Effector memory CD4-positive, alpha-beta T cell (primary cell): ENCODE results near the gene RNPEPL1.
A peak's percentile ranks its signal among the peaks of the same experiment; 100 is the strongest.

ENCODE experiments used
- DNase-seq, 3 donors: peaks; one replicate each; pipeline ENCODE4 v3.0.0-alpha.2; 2020
- H3K27ac ChIP-seq: 2 replicates; pipeline ENCODE4 v1.7.0; 2013; ENCODE audit warnings: mild to moderate bottlenecking, low read length, moderate library complexity; ENCODE audit not compliant: insufficient read depth, poor library complexity, severe bottlenecking
- H3K27me3 ChIP-seq: replicated peaks from 2 replicates; pipeline ENCODE4 v1.7.0; 2013; ENCODE audit warnings: mild to moderate bottlenecking, low read length; ENCODE audit not compliant: insufficient read depth, control insufficient read depth, poor library complexity, severe bottlenecking
- H3K36me3 ChIP-seq: 2 replicates; pipeline ENCODE4 v1.7.0; 2013; ENCODE audit warnings: mild to moderate bottlenecking, low read length, moderate library complexity; ENCODE audit not compliant: control insufficient read depth, insufficient read depth
- H3K4me1 ChIP-seq: 2 replicates; pipeline ENCODE4 v1.7.0; 2013; ENCODE audit warnings: low read length, mild to moderate bottlenecking; ENCODE audit not compliant: control insufficient read depth, insufficient read depth, poor library complexity, severe bottlenecking
- H3K4me3 ChIP-seq: 2 replicates; pipeline ENCODE4 v1.7.0; 2013; ENCODE audit warnings: low read length, low read depth, mild to moderate bottlenecking; ENCODE audit not compliant: insufficient read depth, poor library complexity, severe bottlenecking
- H3K9me3 ChIP-seq: 2 replicates; pipeline ENCODE4 v1.7.0; 2013; ENCODE audit warnings: mild to moderate bottlenecking, low read length, moderate library complexity; ENCODE audit not compliant: control insufficient read depth

The RNPEPL1 gene

DNA sequence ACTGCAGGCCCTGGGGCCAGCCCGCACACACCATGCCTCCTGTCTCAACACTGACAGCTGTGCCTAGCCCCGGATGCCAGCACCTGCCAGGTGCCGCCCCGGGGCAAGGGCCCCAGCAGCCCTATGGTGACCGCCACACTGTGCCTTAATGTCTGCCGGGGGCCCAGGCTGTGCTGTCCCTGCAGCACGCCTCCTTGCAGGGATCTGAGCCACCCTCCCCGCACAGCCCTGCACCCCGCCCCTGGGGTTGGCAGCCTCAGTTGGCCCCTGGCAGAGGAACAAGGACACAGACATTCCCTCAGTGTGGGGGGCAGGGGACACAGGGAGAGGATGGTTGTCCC lies 9.8 kb downstream of the RNPEPL1 start:
- H3K4me1 ChIP-seq: peaks cover 18% of the 10 kb centered on the region
- H3K36me3 ChIP-seq: peaks cover 57% of the 10 kb centered on the region
- no peaks in the 10 kb centered on the region for H3K27me3 ChIP-seq
- no peaks in the 10 kb centered on the region for H3K9me3 ChIP-seq
- H3K4me3 ChIP-seq: no peak overlapping the region
- no peak for DNase-seq
- H3K27ac ChIP-seq: no peak overlapping the region

- DNase-seq: no peak
- no peak overlapping the region for H3K27ac ChIP-seq
- H3K27me3 ChIP-seq: no peaks in the 10 kb centered on the region
- H3K9me3 ChIP-seq: no peaks in the 10 kb centered on the region
- no peak overlapping the region for H3K4me3 ChIP-seq
- H3K4me1 ChIP-seq: peaks cover 18% of the 10 kb centered on the region
- peaks cover 53% of the 10 kb centered on the region for H3K36me3 ChIP-seq
Observed at GRCh38 chr2:240578488-240578887, 10.2 kb downstream of the RNPEPL1 start.

DNA sequence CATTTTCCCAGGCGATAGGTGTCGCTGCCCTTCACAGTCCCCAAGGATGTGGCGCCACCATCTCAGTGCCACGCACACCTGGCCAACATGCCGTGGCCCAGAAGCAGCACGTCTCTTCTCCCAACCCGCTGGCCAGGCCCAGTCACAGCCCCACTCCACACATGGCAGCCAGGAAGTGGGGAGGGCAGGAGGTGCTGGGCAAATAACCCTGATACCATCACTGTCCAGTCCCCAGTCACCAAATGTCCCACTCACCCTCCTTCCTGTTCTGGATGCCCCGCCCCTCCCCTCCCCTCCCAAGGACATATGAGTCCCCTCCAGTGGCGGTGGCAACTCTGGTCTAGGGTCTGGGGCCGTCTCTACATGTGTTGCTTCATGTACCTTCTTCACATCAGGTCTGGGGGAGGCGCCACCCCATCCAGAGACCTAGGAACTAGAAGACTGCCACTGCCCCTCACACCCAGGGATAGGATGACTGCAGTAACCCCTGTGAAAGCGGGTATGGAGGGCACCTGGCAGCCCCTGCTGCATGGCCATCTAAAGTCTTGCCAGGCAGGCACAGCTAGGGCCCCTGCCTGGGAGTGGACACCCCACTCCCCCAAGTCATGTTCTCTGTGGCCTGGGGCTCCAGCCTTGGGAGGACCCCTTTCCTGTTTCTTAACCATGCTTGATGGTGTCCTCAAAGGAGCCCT lies 10.9 kb downstream of the RNPEPL1 start:
- Histone ChIP-seq H3K27ac (peak overlapping the region; percentile 18), H3K4me3 (no peak overlapping the region), H3K9me3 (no peaks in the 10 kb centered on the region), H3K36me3 (peaks cover 46% of the 10 kb centered on the region), H3K4me1 (peaks cover 18% of the 10 kb centered on the region), H3K27me3 (no peaks in the 10 kb centered on the region)
- DNase-seq: no peak

DNA sequence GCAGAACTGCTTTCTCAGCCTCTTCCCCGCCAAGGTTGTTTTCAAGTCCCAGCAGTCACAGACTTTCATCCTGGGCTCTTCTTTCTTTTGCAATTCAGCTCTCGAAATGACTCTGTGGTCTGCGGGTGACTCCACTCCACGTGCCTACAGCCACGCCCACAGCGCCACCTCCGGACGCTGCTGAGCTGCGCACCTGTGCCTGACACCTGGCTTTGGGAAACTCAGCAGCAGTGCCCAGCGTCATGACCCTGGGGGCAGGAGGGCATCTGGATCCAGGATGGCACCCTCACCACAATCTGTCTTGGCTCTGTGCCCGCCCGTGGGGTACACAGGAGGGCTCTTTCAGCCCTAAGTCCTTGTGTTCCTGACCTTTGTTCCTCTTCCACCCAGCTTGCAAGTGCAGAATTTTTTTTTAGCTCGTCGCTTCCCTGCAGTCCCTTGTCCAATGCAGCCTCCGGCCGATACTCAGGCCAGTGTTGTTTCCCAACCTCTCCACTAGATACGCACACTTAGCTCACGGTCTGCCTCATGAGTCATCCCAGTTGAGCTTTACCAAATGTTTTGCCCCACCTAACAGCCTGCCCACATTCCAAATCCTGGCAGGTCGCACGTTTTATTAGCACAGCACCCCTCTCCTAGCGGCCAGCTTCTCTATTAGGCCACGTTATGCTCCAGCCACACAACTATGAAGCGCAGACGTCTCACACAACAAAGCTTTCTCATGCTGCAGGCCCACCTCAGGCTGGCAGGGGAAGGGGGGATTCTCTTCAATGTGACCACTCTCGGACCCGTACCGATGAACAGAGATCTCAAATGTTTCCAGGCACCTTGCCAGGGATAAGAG lies 11.7 kb downstream of the RNPEPL1 start:
- peak; percentile 71 to 75 (median 72) for DNase-seq
- Histone ChIP-seq H3K27ac (peak overlapping the region; percentile 18), H3K4me1 (peaks cover 25% of the 10 kb centered on the region), H3K27me3 (no peaks in the 10 kb centered on the region), H3K9me3 (no peaks in the 10 kb centered on the region), H3K36me3 (peaks cover 38% of the 10 kb centered on the region), H3K4me3 (no peak overlapping the region)

DNA sequence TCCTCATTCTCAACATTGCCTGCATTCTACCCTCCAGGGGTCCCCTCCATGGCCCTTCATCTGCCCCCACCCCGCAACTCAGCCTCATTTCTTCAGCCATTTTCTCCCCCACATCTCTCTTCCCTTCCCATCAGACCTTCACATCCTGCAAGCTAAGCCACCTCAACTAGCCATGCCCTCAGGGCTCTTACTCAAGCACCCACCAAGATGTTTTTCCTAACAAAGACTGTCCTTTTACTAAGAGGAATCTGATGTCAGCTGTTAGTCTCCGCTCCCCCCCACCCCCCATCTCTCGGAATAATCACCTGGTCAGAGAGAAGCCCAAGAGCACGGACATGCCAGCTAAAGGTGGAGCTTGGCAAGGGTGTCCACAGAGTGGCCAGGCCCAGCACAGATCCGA lies 13.5 kb downstream of the RNPEPL1 start:
- no peaks in the 10 kb centered on the region for H3K9me3 ChIP-seq
- H3K4me1 ChIP-seq: peaks cover 32% of the 10 kb centered on the region
- no peaks in the 10 kb centered on the region for H3K27me3 ChIP-seq
- peaks cover 20% of the 10 kb centered on the region for H3K36me3 ChIP-seq
- H3K4me3 ChIP-seq: no peak overlapping the region
- no peak for DNase-seq
- H3K27ac ChIP-seq: no peak overlapping the region

DNA sequence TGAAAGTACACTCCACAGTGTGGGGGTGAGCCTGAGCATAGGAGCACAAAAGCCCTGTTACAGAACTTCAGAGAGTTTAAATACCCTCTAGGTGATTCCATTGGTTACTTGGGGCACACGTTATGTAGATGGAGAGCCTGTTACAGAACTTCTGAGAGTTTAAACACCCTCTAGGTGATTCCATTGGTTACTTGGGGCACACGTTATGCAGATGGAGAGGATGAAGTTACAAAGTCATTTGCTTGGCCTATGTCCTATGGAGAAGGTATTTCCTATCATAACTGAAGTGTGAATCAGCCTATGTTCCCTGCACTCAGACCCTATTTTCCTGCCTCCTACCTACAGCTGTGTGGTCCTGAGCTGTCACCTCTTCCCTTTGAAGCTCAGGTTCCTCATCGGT lies 14.5 kb downstream of the RNPEPL1 start:
- Histone ChIP-seq H3K9me3 (no peaks in the 10 kb centered on the region), H3K27ac (no peak overlapping the region), H3K4me1 (peaks cover 38% of the 10 kb centered on the region), H3K27me3 (no peaks in the 10 kb centered on the region), H3K4me3 (no peak overlapping the region), H3K36me3 (peaks cover 10% of the 10 kb centered on the region)
- DNase-seq: no peak

GRCh38 chr2:240583774-240584173 lies 15.5 kb downstream of the RNPEPL1 start:
- no peak overlapping the region for H3K27ac ChIP-seq
- H3K27me3 ChIP-seq: no peaks in the 10 kb centered on the region
- DNase-seq: no peak
- H3K9me3 ChIP-seq: no peaks in the 10 kb centered on the region
- peaks cover under 1% of the 10 kb centered on the region for H3K36me3 ChIP-seq
- no peak overlapping the region for H3K4me3 ChIP-seq
- peaks cover 40% of the 10 kb centered on the region for H3K4me1 ChIP-seq

DNA sequence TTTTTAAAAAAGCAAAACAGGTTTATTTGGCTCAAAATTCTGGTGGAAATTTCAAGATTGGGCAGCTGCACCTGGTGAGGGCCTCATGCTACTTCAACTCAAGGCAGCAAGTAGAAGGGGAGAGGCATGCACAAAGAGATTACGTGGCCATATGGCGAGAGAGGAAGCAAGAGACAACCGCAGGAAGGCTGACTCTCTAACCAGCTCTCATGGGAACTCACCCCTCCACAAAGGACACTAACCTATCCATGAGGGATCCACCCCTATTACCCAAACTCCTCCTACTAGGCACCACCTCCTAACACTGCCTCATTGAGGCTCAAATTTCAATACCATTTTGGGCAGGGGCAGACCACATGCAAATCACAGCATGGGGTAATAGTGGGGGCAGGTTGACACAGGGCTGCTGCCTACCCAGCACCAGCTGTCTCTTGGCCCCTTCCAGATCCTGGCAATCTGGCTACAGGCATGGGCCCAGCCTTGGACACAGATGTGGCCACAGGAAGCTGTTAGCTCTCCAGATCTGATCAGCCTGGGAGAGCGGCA lies 16.3 kb downstream of the RNPEPL1 start:
- peaks cover 32% of the 10 kb centered on the region for H3K4me1 ChIP-seq
- H3K27ac ChIP-seq: no peak overlapping the region
- H3K9me3 ChIP-seq: no peaks in the 10 kb centered on the region
- no peaks in the 10 kb centered on the region for H3K27me3 ChIP-seq
- no peak overlapping the region for H3K4me3 ChIP-seq
- peaks cover under 1% of the 10 kb centered on the region for H3K36me3 ChIP-seq
- DNase-seq: no peak

- Histone ChIP-seq H3K27ac (no peak overlapping the region), H3K4me3 (peak overlapping the region; percentile 60), H3K27me3 (no peaks in the 10 kb centered on the region), H3K4me1 (peaks cover 26% of the 10 kb centered on the region), H3K9me3 (no peaks in the 10 kb centered on the region), H3K36me3 (peaks cover 6% of the 10 kb centered on the region)
- DNase-seq: no peak
Observed at GRCh38 chr2:240585101-240585500, 16.8 kb downstream of the RNPEPL1 start.

DNA sequence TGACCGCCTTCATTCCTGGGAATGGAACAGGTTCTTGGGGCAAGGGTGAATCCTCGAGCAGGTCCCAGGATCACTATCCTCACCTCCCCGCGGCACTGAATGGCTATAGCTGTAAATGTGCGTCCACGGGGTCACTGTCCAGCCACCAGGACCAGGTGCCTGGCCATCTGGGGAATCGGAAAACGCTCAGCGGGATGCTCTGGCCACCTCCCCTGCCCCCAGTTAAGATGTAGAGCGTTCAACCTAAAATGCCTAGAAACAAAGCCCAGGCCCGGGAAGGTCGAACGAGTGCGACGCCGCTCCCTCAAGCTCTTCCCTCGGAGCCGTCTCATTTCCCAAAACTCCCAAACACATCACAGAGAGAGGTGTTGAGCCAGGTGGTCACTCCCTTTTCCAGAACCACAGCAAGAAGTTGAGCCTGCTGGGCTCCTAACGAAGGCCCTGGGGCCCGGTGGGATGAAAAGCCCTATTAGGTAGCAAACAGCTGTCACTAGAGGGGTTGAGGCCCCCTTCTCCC lies 17.5 kb downstream of the RNPEPL1 start:
- Histone ChIP-seq H3K4me1 (peaks cover 25% of the 10 kb centered on the region), H3K36me3 (peaks cover 12% of the 10 kb centered on the region), H3K4me3 (peak overlapping the region; percentile 60)

More for the DNA sequence above, 17.5 kb downstream of the RNPEPL1 start:
- no peak for DNase-seq
- no peaks in the 10 kb centered on the region for H3K27me3 ChIP-seq
- no peaks in the 10 kb centered on the region for H3K9me3 ChIP-seq
- H3K27ac ChIP-seq: peak overlapping the region; percentile 91
